ENCODE data around the gene SLC39A11.

DNA sequence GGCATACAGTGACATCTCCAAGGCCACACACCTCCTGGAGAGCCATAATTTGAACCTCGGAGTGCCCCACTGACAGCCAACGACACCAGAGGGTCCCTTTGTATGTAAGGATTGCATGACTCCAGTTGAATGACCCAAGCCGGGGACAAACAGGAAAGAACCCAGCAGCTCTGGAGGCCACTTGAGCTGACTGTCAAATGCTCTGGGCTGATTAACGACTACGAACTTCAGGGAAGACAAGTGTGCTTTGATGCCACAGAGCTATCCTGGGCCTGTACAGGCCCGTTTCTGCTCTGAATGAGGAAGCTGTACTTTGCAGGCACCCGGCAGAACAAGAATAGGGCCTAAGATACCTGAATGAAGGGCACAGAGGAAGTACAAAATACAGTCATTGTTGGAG is 404.6 kb downstream of the SLC39A11 start:
- TF ChIP-seq TCF7L2 (IDR thresholded peaks at IDR 0.05; ENCODE audit: low read depth, low read length): no peak
- TF ChIP-seq, protein P1, sequence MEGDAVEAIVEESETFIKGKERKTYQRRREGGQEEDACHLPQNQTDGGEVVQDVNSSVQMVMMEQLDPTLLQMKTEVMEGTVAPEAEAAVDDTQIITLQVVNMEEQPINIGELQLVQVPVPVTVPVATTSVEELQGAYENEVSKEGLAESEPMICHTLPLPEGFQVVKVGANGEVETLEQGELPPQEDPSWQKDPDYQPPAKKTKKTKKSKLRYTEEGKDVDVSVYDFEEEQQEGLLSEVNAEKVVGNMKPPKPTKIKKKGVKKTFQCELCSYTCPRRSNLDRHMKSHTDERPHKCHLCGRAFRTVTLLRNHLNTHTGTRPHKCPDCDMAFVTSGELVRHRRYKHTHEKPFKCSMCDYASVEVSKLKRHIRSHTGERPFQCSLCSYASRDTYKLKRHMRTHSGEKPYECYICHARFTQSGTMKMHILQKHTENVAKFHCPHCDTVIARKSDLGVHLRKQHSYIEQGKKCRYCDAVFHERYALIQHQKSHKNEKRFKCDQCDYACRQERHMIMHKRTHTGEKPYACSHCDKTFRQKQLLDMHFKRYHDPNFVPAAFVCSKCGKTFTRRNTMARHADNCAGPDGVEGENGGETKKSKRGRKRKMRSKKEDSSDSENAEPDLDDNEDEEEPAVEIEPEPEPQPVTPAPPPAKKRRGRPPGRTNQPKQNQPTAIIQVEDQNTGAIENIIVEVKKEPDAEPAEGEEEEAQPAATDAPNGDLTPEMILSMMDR (IDR thresholded peaks at IDR 0.05): no peak
- no peak for TF ChIP-seq REST (IDR thresholded peaks at IDR 0.05; ENCODE audit: insufficient read depth in 1 of 2, low read depth in 2 of 2, low read length in 1 of 2)
- TF ChIP-seq POLR2AphosphoS5 (IDR thresholded peaks at IDR 0.05; ENCODE audit: low read depth, low read length): no peak
- TF ChIP-seq SIN3A (IDR thresholded peaks at IDR 0.05; ENCODE audit: borderline replicate concordance, insufficient read depth, low read depth, low read length): no peak

Data from Panc1 (cell line).